Measurements from ENCODE around the gene EVC2. TPM values are rescaled to one million over a fixed set of nuclear protein-coding genes. Genes with fewer than 3 reads are reported as not detected.

Gene EVC2, protein sequence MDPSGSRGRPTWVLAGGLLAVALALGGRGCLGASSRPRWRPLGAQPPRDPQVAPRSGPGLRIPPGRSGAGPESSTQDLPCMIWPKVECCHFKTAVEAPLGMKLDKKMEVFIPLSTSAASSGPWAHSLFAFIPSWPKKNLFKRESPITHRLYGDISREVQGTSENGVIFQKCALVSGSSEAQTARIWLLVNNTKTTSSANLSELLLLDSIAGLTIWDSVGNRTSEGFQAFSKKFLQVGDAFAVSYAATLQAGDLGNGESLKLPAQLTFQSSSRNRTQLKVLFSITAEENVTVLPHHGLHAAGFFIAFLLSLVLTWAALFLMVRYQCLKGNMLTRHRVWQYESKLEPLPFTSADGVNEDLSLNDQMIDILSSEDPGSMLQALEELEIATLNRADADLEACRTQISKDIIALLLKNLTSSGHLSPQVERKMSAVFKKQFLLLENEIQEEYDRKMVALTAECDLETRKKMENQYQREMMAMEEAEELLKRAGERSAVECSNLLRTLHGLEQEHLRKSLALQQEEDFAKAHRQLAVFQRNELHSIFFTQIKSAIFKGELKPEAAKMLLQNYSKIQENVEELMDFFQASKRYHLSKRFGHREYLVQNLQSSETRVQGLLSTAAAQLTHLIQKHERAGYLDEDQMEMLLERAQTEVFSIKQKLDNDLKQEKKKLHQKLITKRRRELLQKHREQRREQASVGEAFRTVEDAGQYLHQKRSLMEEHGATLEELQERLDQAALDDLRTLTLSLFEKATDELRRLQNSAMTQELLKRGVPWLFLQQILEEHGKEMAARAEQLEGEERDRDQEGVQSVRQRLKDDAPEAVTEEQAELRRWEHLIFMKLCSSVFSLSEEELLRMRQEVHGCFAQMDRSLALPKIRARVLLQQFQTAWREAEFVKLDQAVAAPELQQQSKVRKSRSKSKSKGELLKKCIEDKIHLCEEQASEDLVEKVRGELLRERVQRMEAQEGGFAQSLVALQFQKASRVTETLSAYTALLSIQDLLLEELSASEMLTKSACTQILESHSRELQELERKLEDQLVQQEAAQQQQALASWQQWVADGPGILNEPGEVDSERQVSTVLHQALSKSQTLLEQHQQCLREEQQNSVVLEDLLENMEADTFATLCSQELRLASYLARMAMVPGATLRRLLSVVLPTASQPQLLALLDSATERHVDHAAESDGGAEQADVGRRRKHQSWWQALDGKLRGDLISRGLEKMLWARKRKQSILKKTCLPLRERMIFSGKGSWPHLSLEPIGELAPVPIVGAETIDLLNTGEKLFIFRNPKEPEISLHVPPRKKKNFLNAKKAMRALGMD
- total RNA-seq (2013), result 0.25 TPM
- polyA plus RNA-seq (under 1 TPM; 0.04 to 0.12 (median 0.08) TPM), polyA minus RNA-seq (0.08 and 0.28 TPM in 2 replicates), total RNA-seq (0.14 to 2.7 (median 0.43) reads per million in 11 experiments)

GRCh38 chr4:5708449-5709206 lies at the start of gene EVC2:
TSS of gene EVC2 (minus strand) at chr4:5708559. CDS start at chr4:5708513, 46 bp downstream.
- peaks cover 22% of the 10 kb centered on the region for H3K4me1 Mint-ChIP-seq
- peak within 1 kb of the TSS; percentile 75 for H2AFZ ChIP-seq (ENCODE audit: insufficient read depth, low read depth, low read length, poor library complexity, severe bottlenecking)
- no peak for DNase-seq
- H3K36me3 Mint-ChIP-seq, result peaks cover 0 to 2% of the 10 kb centered on the region in 2 donors
- TF ChIP-seq, protein P1, sequence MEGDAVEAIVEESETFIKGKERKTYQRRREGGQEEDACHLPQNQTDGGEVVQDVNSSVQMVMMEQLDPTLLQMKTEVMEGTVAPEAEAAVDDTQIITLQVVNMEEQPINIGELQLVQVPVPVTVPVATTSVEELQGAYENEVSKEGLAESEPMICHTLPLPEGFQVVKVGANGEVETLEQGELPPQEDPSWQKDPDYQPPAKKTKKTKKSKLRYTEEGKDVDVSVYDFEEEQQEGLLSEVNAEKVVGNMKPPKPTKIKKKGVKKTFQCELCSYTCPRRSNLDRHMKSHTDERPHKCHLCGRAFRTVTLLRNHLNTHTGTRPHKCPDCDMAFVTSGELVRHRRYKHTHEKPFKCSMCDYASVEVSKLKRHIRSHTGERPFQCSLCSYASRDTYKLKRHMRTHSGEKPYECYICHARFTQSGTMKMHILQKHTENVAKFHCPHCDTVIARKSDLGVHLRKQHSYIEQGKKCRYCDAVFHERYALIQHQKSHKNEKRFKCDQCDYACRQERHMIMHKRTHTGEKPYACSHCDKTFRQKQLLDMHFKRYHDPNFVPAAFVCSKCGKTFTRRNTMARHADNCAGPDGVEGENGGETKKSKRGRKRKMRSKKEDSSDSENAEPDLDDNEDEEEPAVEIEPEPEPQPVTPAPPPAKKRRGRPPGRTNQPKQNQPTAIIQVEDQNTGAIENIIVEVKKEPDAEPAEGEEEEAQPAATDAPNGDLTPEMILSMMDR (IDR thresholded peaks at IDR 0.05), result no peak
- peak within 1 kb of the TSS; percentile 60 for H3K4me2 ChIP-seq (replicated peaks; ENCODE audit: extremely low read depth, low read length, poor library complexity, severe bottlenecking)
- peaks cover 26 to 52% of the 10 kb centered on the region in 2 donors for H3K27me3 ChIP-seq (ENCODE audit: control insufficient read depth in 2 of 2, insufficient read depth in 2 of 2, low read length in 2 of 2)
- 15% methylated on average over 53 of the region's 57 CpGs for WGBS (ENCODE audit: insufficient coverage)
- intact Hi-C loops (cut with micrococcal nuclease), result no loop called here
- peaks cover 51 to 66% (median 55%) of the 10 kb centered on the region in 3 donors for H3K27me3 Mint-ChIP-seq (ENCODE audit: low read depth in 3 of 3)
- no peaks in the 10 kb centered on the region for H3K79me2 ChIP-seq (ENCODE audit: insufficient read depth, low read length)
- peaks cover 13 to 29% of the 10 kb centered on the region in 2 donors for H3K4me1 ChIP-seq (ENCODE audit: control insufficient read depth in 1 of 2, insufficient read depth in 2 of 2, low read length in 2 of 2)
- H4K20me1 ChIP-seq (ENCODE audit: insufficient read depth, low read length), result no peaks in the 10 kb centered on the region
- H3K9me3 Mint-ChIP-seq, result peaks cover 0 to 18% (median 8%) of the 10 kb centered on the region in 7 donors
- no peak within 1 kb of the TSS for H3K27ac Mint-ChIP-seq
- H3K9me3 ChIP-seq (replicated peaks in 1 of 2; ENCODE audit: control insufficient read depth in 1 of 2, insufficient read depth in 1 of 2, low read length in 2 of 2), result peaks cover 0 to 5% of the 10 kb centered on the region in 2 donors
- no peak within 1 kb of the TSS for H3K27ac ChIP-seq (ENCODE audit: low read depth in 1 of 2, low read length in 2 of 2)
- H3K4me3 ChIP-seq (replicated peaks in 1 of 3; ENCODE audit: low read depth in 2 of 3, low read length in 3 of 3), result peak within 1 kb of the TSS; percentile 30 to 69 (median 32)
- no peaks in the 10 kb centered on the region for H3K36me3 ChIP-seq (replicated peaks in 1 of 2; ENCODE audit: control insufficient read depth in 1 of 2, insufficient read depth in 2 of 2, low read length in 2 of 2)
- H3K9ac ChIP-seq (ENCODE audit: insufficient read depth, low read length, poor library complexity, severe bottlenecking), result peak within 1 kb of the TSS; percentile 59
- H3K4me3 Mint-ChIP-seq, result peak within 1 kb of the TSS; percentile 37 to 82
